ENCODE results near the gene CREB3L2. TPM values are rescaled to one million over a fixed set of nuclear protein-coding genes. Genes with fewer than 3 reads are reported as not detected.

CREB3L2 gene
- total and polyA plus RNA-seq, 2 of the 4 experiments (the other 2 are of a cell fraction) = 42.3 to 57.9 TPM

GRCh38 chr7:137933270-137934017 is 68.4 kb downstream of the CREB3L2 start:
- Histone ChIP-seq H3K14ac (replicated peaks; ENCODE audit: low read depth, low read length) (peak overlapping the region; percentile 3; the same call in 1 of the 2 replicates), H2BK5ac (ENCODE audit: low read depth, low read length, poor library complexity, severe bottlenecking) (peak overlapping the region; percentile 81), H3K18ac (ENCODE audit: low read depth, low read length) (peak overlapping the region; percentile 66; the same call in 1 of the 2 replicates), H3K4ac (ENCODE audit: low read depth, low read length) (peak overlapping the region; percentile 19), H3K4me3 (ENCODE audit: insufficient read depth, low read depth, low read length) (no peak overlapping the region), H3K79me1 (ENCODE audit: low read depth in 1 of 2, low read length in 2 of 2) (peaks cover 32 to 78% of the 10 kb centered on the region in 2 experiments), H3K27ac (ENCODE audit: insufficient read depth, low read length) (peak overlapping the region; percentile 67), H2BK20ac (ENCODE audit: low read depth, low read length) (0 out of 2 replicates have a peak overlapping the region, but pooled peaks have one; percentile 13), H4K8ac (ENCODE audit: low read depth in 2 of 2, low read length in 2 of 2) (peak overlapping the region; percentile 0 to 54; a peak in 3 of 4 replicates), H4K5ac (ENCODE audit: low read depth, low read length) (peak overlapping the region; percentile 15; the same call in 1 of the 2 replicates), H2AFZ (replicated peaks; ENCODE audit: low read length, poor library complexity) (no peak overlapping the region), H2BK120ac (ENCODE audit: low read depth, low read length) (peak overlapping the region; percentile 64; the same call in 1 of the 2 replicates), H3K4me1 (ENCODE audit: control insufficient read depth, insufficient read depth, low read length) (peaks cover 37% of the 10 kb centered on the region), H3K56ac (ENCODE audit: extremely low read depth, insufficient read depth, low read length) (peak overlapping the region; percentile 7; the same call in 1 of the 2 replicates), H3K9me3 (ENCODE audit: control insufficient read depth, insufficient read depth, low read length) (no peaks in the 10 kb centered on the region), H2AK5ac (ENCODE audit: low read depth, low read length) (peak overlapping the region; percentile 20), H2AK9ac (replicated peaks; ENCODE audit: low read depth, low read length, poor library complexity) (no peak overlapping the region), H3K23ac (ENCODE audit: low read depth, low read length) (peak overlapping the region; percentile 11; the same call in 1 of the 2 replicates), H3K4me2 (ENCODE audit: low read depth, low read length) (peak overlapping the region; percentile 67), H3K36me3 (ENCODE audit: control insufficient read depth, insufficient read depth, low read length) (no peaks in the 10 kb centered on the region; the same call in 1 of the 2 replicates), H3K27me3 (ENCODE audit: control insufficient read depth, insufficient read depth, low read length) (no peaks in the 10 kb centered on the region), H3K9ac (ENCODE audit: low read depth, low read length) (no peak overlapping the region), H4K20me1 (ENCODE audit: insufficient read depth, low read length) (peaks cover 53% of the 10 kb centered on the region), H4K91ac (ENCODE audit: insufficient read depth, low read depth, low read length) (peak overlapping the region; percentile 12), H3K9me1 (ENCODE audit: insufficient read depth, low read length) (peaks cover 44% of the 10 kb centered on the region), H2BK15ac (ENCODE audit: low read depth, low read length) (peak overlapping the region; percentile 49; the same call in 1 of the 3 replicates)
- intact Hi-C loops (cut with micrococcal nuclease) (no loop called here), in situ Hi-C loops (cut with MboI; ENCODE audit: low sequenced_read_pairs) (no loop called here), dilution Hi-C loops (cut with HindIII; ENCODE audit: low sequenced_read_pairs, unreplicated experiment) (no loop called here)
- TF ChIP-seq FOS (IDR thresholded peaks at IDR 0.05; ENCODE audit: low read depth, low read length) = peak; percentile 38; the same call in 1 of the 2 replicates
- no peak for TF ChIP-seq MAFK (IDR thresholded peaks at IDR 0.05; ENCODE audit: low read depth, low read length)
- BruUV-seq (replicated peaks) = no TSS peak
- POLR2A ChIA-PET (ENCODE audit: unreplicated experiment) = no interaction called here
- ATAC-seq (ENCODE audit: low read depth) = peak; percentile 12
- WGBS, 2 experiments (ENCODE audit: extremely low coverage in 2 of 2, insufficient read length in 1 of 2) = 68% methylated on average over 6 of the region's 11 CpGs; no CpG with 5 or more reads in 1 of the 2 experiments
- CTCF ChIA-PET = interaction anchor here (0.8 kb wide), 1 partner anchor 70 kb away, joined by 3 read pairs; no protein-coding TSS in a partner anchor
- DNase-seq = peak; percentile 83
